ENCODE results near the gene ZNF518B. TPM values are rescaled to one million over a fixed set of nuclear protein-coding genes. Genes with fewer than 3 reads are reported as not detected.
"Not testable (repeated sequence)": the region's sequence is repeated elsewhere in the genome, so short reads cannot be mapped to it uniquely, and the experiment has no call there.

ZNF518B gene
- total RNA-seq, 2 donors from 2014 or later: 36.0 to 39.1 TPM

DNA sequence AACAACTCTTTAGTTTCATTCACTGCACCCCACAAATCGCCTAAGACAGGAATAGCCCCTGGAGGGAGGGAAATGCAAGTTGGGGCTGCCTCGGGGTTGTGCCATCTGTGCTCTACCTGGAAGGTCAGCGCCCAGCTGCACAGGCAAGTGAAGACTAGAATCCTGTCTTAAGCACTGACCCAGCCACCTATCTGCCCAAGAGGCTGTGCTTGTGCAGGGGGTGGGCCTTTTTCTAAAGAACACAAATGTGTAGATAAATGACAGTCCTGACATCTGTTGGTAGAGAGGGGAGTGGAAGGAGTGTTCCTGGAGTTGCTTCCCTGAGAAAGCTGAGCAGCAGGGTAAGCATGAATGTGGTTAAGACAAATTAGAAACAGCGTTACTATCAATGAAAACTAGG lies 15.7 kb downstream of the ZNF518B start:
- Histone ChIP-seq H3K4me1 (no peaks in the 10 kb centered on the region), H3K4me3 (no peak overlapping the region), H3K27ac (no peak overlapping the region), H3K36me3 (peaks cover 24% of the 10 kb centered on the region), H3K27me3 (no peaks in the 10 kb centered on the region), H3K9me3 (peaks cover 0 to 30% of the 10 kb centered on the region in 2 donors)
- TF ChIP-seq, protein P1, sequence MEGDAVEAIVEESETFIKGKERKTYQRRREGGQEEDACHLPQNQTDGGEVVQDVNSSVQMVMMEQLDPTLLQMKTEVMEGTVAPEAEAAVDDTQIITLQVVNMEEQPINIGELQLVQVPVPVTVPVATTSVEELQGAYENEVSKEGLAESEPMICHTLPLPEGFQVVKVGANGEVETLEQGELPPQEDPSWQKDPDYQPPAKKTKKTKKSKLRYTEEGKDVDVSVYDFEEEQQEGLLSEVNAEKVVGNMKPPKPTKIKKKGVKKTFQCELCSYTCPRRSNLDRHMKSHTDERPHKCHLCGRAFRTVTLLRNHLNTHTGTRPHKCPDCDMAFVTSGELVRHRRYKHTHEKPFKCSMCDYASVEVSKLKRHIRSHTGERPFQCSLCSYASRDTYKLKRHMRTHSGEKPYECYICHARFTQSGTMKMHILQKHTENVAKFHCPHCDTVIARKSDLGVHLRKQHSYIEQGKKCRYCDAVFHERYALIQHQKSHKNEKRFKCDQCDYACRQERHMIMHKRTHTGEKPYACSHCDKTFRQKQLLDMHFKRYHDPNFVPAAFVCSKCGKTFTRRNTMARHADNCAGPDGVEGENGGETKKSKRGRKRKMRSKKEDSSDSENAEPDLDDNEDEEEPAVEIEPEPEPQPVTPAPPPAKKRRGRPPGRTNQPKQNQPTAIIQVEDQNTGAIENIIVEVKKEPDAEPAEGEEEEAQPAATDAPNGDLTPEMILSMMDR (IDR thresholded peaks at IDR 0.05): no peak
- no peak for DNase-seq (ENCODE audit: low spot score)

DNA sequence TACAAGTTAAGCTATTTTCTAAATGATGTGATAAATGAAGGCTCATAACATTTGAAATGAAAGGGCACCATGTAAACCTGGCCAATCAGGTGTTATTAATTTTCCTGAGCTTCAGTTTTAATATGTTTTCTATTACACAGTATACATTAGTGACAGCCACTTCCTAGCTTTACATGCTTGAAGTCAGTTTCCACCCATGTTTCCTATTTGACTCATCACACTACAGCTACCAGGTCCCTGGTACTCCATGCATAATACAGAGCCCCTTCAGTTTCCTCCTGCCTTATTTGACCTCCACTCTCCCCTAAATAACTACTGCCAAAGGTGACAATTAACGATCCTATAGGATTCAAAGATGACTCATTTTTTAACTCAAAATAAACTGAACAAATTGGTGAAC lies 18.3 kb downstream of the ZNF518B start:
- Histone ChIP-seq H3K36me3 (peaks cover under 1% of the 10 kb centered on the region), H3K9me3 (peaks cover 0 to 16% of the 10 kb centered on the region in 2 donors), H3K27ac (no peak overlapping the region), H3K27me3 (no peaks in the 10 kb centered on the region), H3K4me1 (no peaks in the 10 kb centered on the region), H3K4me3 (no peak overlapping the region)
- TF ChIP-seq, protein P1 (IDR thresholded peaks at IDR 0.05): no peak
- no peak for DNase-seq (ENCODE audit: low spot score)

DNA sequence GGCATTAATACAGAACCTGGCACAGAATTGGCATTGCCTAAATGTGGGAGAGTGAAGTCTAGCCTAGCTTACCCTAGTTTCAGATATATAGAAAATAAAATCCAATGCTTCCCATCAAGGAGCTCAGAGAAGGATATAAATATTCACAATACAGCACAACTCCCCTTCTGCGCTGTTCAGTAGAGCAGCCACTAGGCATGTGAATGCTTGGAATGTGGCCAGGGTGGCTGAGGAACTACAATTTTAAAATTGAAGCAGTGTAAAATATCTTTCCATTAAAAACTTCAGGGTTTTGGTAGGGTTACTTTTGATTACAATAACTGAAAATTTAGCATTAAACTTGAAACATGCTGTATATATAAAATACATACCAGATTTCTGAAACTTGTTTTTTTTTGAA lies 19.5 kb downstream of the ZNF518B start:
- no peaks in the 10 kb centered on the region for H3K27me3 ChIP-seq
- no peaks in the 10 kb centered on the region for H3K36me3 ChIP-seq
- no peak overlapping the region for H3K27ac ChIP-seq
- H3K9me3 ChIP-seq: peaks cover 0 to 4% of the 10 kb centered on the region in 2 donors
- TF ChIP-seq, protein P1 (IDR thresholded peaks at IDR 0.05): no peak
- no peaks in the 10 kb centered on the region for H3K4me1 ChIP-seq
- no peak overlapping the region for H3K4me3 ChIP-seq
- DNase-seq (ENCODE audit: low spot score): no peak

DNA sequence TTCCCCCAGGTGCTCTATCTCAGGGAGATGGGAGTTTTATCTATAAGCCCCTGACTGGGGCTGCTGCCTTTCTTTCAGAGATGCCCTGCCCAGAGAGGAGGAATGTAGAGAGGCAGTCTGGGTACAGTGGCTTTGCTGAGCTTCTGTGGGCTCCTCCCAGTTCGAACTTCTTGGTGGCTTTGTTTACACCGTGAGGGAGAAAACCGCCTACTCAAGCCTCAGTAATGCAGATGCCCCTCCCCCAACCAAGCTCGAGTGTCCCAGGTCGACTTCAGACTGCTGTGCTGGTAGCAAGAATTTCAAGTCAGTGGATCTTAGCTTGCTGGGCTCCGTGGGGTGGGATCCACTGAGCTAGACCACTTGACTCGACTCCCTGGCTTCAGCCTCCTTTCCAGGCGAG lies 29.5 kb downstream of the ZNF518B start:
- not testable (repeated sequence) for H3K27ac ChIP-seq; H3K4me3 ChIP-seq; H3K27me3 ChIP-seq; H3K9me3 ChIP-seq; H3K36me3 ChIP-seq; H3K4me1 ChIP-seq; DNase-seq (ENCODE audit: low spot score)

DNA sequence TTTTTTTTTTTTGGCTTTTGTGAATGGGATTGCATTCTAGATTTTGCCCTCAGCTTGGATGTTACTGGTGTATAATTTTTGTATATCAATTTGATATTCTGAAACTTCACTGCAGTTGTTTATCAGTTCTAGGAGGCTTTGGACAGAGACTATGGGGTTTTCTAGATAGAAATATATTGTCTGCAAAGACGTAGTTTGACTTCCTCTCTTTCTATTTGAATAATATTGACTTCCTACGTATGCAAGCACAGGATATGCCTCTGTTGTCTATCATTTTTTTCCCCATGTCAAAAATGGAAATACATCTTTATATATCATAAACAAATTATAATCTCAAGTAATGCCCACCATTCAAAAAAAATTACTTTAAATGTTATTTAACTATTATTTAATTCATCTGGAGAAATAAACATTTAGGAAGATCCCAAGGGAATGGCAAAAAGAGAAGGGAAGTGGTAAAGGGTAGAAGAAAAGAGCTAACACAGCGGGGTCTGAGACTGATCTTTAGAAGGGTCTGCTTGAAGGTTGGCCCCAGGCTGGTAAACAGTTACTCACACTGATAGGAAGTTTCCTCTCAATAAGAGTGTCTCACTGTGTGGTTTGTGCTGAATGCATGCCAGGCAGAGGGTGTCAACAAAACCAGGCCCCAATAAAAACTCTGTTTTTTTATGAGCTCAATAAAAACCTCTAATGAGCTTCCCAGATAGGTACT lies 35.7 kb downstream of the ZNF518B start:
- H3K36me3 ChIP-seq: no peaks in the 10 kb centered on the region
- no peak overlapping the region for H3K27ac ChIP-seq
- H3K9me3 ChIP-seq: no peaks in the 10 kb centered on the region
- H3K4me1 ChIP-seq: no peaks in the 10 kb centered on the region
- no peak overlapping the region for H3K4me3 ChIP-seq
- no peak for DNase-seq (ENCODE audit: low spot score)
- H3K27me3 ChIP-seq: no peaks in the 10 kb centered on the region
- TF ChIP-seq, protein P1 (IDR thresholded peaks at IDR 0.05): no peak

DNA sequence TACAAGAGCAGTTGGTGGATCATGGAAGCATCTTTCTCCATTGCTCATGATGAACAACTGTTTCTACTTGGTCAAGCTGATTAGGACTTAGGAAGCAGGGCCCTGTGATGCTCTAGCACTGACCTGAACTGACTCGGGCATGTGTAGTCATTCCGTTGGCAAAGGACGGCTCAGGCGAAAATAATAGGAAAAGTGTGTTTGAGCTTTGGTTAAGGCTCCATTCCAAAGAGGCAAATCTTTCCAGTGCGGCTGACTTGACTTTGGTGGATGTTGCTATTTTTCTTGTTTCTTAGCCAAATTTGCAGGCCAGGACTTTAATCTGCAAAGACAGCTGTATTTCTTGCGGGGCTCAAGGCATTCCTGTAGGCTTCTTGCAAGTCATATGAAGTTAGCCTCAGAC lies 39.5 kb downstream of the ZNF518B start:
- no peak for DNase-seq (ENCODE audit: low spot score)
- Histone ChIP-seq H3K27ac (no peak overlapping the region), H3K4me3 (no peak overlapping the region), H3K9me3 (no peaks in the 10 kb centered on the region), H3K4me1 (no peaks in the 10 kb centered on the region), H3K27me3 (no peaks in the 10 kb centered on the region), H3K36me3 (no peaks in the 10 kb centered on the region)
- TF ChIP-seq, protein P1 (IDR thresholded peaks at IDR 0.05): no peak

Data from right atrium auricular region (tissue), 2 donors.